AG04450 (cell line): ENCODE measurements around the gene OR2M7. TPM values are rescaled to one million over a fixed set of nuclear protein-coding genes. Genes with fewer than 3 reads are reported as not detected.
"Not testable (repeated sequence)": the region's sequence is repeated elsewhere in the genome, so short reads cannot be mapped to it uniquely, and the experiment has no call there.

ENCODE experiments used
- CTCF ChIA-PET: fragments of 300-600, 350-600 bp; formaldehyde crosslinking; extraction: SDS; loops from one replicate; lab custom pipeline; 2022; ENCODE audit warnings: antibody characterized with exemption, inconsistent platforms; lab: Charles Lee
- POLR2A ChIA-PET: fragments of 350-600 bp; formaldehyde crosslinking; extraction: SDS; loops from one replicate; lab custom pipeline; 2021; ENCODE audit warnings: antibody characterized with exemption, inconsistent platforms; lab: Yijun Ruan, JAX
- DNase-seq: peaks from one replicate; pipeline ENCODE4 v3.0.0-alpha.2; 2011; ENCODE audit warnings: low read depth, low spot score
- H3K27ac ChIP-seq: one replicate; pipeline ENCODE4 v1.5.1; 2012; ENCODE audit warnings: low read depth, low read length, control low read depth
- H3K27me3 ChIP-seq: one replicate; pipeline ENCODE4 v1.6.0; 2012; ENCODE audit warnings: low read length; ENCODE audit not compliant: control insufficient read depth, insufficient read depth
- H3K4me3 ChIP-seq: 2 replicates; pipeline ENCODE4 v1.5.1; 2011; ENCODE audit warnings: mild to moderate bottlenecking, low read depth, low read length, control low read depth
- H3K9me3 ChIP-seq: 2 replicates; pipeline ENCODE4 v1.5.1; 2012; ENCODE audit warnings: low read length; ENCODE audit not compliant: control insufficient read depth, insufficient read depth
- polyA plus RNA-seq: library from polyadenylated mRNA; depleted of rRNA; stranded (reverse); fragments of >200 nt; gene quantifications from 2 replicates; pipeline ENCODE4 v1.2.3, GENCODE V29; 2011
- TF ChIP-seq, protein P1 (sequence below): IDR thresholded peaks from 2 replicates; pipeline ENCODE4 v1.5.1; 2011; ENCODE audit warnings: low read depth, low read length, control low read depth, inconsistent platforms

OR2M7 gene
- polyA plus RNA-seq, 1 experiment = not detected

DNA sequence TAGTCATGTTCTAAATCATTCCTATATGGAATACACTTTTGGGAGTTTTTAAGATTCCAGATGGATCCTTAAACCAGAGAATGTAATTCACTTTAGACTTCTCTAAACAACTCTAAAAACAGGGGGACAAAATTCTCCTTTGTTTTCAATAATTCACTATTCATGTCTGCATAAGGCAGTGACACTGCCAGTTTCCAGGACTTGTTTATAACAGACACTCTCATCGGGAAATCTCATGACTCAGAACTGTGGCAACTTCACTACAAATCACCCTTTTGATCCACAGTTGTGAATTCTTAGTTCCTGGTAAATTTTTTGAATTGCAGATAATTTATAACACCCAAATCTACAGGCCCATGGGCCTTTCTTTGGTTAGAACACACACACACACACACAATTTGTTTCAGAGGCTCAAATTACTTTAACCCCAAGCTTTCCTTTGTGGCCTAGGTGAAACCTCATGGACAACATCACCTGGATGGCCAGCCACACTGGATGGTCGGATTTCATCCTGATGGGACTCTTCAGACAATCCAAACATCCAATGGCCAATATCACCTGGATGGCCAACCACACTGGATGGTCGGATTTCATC is 36.9 kb upstream of the OR2M7 start, which contains the start of gene OR2T4:
Gene OR2T4, plus strand, starts transcription at position 545 of the 595 bp plus-strand sequence. Its CDS starts 0 bp downstream, at position 545.
- no peak within 1 kb of the TSS for H3K4me3 ChIP-seq

DNA sequence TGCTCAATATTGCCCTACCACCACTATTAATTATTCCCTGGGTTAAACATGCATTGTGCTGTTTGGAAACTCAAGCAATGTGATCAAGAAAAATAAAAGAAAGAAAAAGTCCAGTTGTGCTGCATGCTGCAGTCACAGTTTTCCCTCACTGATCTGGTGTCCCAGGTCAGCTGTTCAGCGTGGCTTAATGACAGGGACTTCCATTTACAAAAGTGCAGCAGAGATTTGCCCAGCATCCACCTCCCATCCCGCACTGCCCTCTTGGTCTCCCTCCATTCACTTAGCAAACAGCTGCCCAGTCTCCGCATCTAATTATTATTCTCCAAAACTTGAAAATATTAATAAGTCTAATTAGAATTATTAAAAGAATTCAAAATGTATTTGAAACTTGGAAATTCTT is 35.0 kb upstream of the OR2M7 start:
- Histone ChIP-seq H3K27ac (no peak overlapping the region), H3K9me3 (peaks cover 16% of the 10 kb centered on the region; the same call in 1 of the 2 replicates), H3K4me3 (no peak overlapping the region), H3K27me3 (no peaks in the 10 kb centered on the region)
- POLR2A ChIA-PET = no interaction called here
- DNase-seq = no peak
- TF ChIP-seq, protein P1, sequence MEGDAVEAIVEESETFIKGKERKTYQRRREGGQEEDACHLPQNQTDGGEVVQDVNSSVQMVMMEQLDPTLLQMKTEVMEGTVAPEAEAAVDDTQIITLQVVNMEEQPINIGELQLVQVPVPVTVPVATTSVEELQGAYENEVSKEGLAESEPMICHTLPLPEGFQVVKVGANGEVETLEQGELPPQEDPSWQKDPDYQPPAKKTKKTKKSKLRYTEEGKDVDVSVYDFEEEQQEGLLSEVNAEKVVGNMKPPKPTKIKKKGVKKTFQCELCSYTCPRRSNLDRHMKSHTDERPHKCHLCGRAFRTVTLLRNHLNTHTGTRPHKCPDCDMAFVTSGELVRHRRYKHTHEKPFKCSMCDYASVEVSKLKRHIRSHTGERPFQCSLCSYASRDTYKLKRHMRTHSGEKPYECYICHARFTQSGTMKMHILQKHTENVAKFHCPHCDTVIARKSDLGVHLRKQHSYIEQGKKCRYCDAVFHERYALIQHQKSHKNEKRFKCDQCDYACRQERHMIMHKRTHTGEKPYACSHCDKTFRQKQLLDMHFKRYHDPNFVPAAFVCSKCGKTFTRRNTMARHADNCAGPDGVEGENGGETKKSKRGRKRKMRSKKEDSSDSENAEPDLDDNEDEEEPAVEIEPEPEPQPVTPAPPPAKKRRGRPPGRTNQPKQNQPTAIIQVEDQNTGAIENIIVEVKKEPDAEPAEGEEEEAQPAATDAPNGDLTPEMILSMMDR = no peak
- CTCF ChIA-PET = no interaction called here

More for the DNA sequence above, 36.9 kb upstream of the OR2M7 start, which contains the start of gene OR2T4:
- TF ChIP-seq, protein P1 = no peak
- H3K27me3 ChIP-seq = no peaks in the 10 kb centered on the region
- DNase-seq = no peak
- POLR2A ChIA-PET = no interaction called here
- CTCF ChIA-PET = no interaction called here
- no peak within 1 kb of the TSS for H3K27ac ChIP-seq
- peaks cover 16% of the 10 kb centered on the region; the same call in 1 of the 2 replicates for H3K9me3 ChIP-seq

DNA sequence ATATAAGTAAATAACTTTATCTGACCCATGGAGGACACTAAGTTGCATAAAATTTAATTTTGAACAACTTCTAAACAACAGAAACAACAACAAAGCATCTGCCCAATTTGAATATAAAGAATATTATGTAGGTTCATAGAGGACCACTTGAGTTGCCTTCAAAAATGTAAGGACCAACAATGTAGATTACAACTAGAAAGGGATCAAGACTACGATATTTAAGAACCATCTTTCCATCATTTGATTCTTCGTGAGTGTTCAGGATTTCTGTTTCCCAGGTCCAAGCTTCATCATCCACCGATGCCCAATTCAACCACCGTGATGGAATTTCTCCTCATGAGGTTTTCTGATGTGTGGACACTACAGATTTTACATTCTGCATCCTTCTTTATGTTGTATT is 24.1 kb upstream of the OR2M7 start, which contains the start of gene OR14C36:
Gene OR14C36, plus strand, starts transcription at position 301 of the 400 bp plus-strand sequence. Its CDS starts 0 bp downstream, at position 301.
- no peaks in the 10 kb centered on the region for H3K27me3 ChIP-seq
- H3K27ac ChIP-seq = no peak within 1 kb of the TSS
- CTCF ChIA-PET = no interaction called here
- TF ChIP-seq, protein P1 = no peak
- DNase-seq = no peak
- peaks cover 8% of the 10 kb centered on the region; the same call in 1 of the 2 replicates for H3K9me3 ChIP-seq
- POLR2A ChIA-PET = no interaction called here
- no peak within 1 kb of the TSS for H3K4me3 ChIP-seq

DNA sequence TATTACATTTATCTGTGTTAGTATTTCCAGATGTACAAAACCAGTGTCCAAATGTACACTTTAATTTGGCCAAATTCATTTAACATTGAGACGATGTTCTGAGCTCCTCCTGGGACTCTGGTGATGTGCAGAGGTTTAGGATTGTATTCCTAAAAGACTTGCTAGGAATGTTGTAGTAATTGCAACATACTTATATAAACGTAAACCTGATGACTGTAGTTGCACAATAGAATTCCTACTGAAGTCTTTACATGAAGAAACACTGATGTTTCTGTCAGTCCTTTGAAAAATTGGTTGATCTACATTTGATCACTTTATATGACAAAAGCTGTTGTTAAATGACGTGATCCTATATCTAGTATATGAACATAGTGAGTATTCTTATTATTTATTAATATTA is 19.1 kb upstream of the OR2M7 start:
- POLR2A ChIA-PET = no interaction called here

DNA sequence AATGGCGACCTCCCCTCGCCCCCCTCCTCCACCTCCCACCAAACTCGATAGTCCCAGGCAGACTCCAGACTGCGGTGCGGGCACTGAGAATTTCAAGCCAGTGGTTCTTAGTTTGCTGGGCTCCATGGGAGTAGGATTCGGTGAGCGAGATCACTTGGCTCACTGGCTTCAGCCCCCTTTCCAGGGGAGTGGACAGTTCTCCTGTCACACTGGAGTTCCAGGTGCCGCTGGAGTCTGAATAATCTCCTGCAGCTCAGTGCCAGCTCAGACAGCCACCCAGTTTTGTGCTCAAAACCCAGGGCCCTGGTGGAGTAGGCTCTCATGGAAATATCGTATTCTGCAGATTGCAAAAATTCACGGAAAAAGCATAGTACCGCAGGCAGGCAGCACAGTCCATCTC is 7.6 kb downstream of the OR2M7 start:
- POLR2A ChIA-PET = no interaction called here

More for the DNA sequence above, 19.1 kb upstream of the OR2M7 start:
- H3K9me3 ChIP-seq = peaks cover 7% of the 10 kb centered on the region
- DNase-seq = no peak
- no peaks in the 10 kb centered on the region for H3K27me3 ChIP-seq
- CTCF ChIA-PET = no interaction called here
- TF ChIP-seq, protein P1 = no peak
- no peak overlapping the region for H3K27ac ChIP-seq
- H3K4me3 ChIP-seq = no peak overlapping the region

DNA sequence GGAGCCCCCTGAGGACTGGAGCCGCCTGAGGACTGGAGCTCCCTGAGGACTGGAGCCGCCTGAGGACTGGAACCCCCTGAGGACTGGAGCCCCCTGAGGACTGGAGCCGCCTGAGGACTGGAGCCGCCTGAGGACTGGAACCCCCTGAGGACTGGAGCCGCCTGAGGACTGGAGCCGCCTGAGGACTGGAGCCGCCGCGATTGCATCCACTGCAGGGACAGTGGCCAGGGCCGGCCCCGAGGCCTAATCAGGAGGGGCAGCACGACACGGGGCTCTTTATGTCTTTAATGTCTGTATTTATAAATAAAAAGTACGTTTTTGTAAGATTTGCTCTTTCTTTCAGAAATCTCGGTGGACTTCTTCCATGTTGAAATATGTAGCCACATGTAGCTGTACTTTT is 17.6 kb downstream of the OR2M7 start:
- POLR2A ChIA-PET, CTCF ChIA-PET, H3K27me3 ChIP-seq, H3K4me3 ChIP-seq, H3K27ac ChIP-seq, DNase-seq: not testable (repeated sequence)
- H3K9me3 ChIP-seq = peaks cover 12% of the 10 kb centered on the region

More for the DNA sequence above, 7.6 kb downstream of the OR2M7 start:
- TF ChIP-seq, protein P1 = no peak
- CTCF ChIA-PET = no interaction called here
- no peak overlapping the region for H3K27ac ChIP-seq
- DNase-seq = no peak
- peaks cover 22% of the 10 kb centered on the region for H3K9me3 ChIP-seq
- H3K4me3 ChIP-seq = no peak overlapping the region
- no peaks in the 10 kb centered on the region for H3K27me3 ChIP-seq
